HepG2 (cell line): ENCODE measurements around the gene NACAD.

Source experiments
- ATF4 ChIP-seq, 2 experiments: fragments of 450-650 bp in 1 of 2; sonication (generic) in 1 of 2; formaldehyde crosslinking; IDR thresholded peaks; 2 replicates each; pipeline versions ENCODE4 v1.5.0 to v1.8.0; 2020 to 2022; ENCODE audit warnings: mild to moderate bottlenecking in 1 of 2, missing genetic modification reagents in 1 of 2
- CTCF ChIP-seq: sonication (generic); formaldehyde crosslinking; IDR thresholded peaks from 2 replicates; pipeline ENCODE4 v1.5.0; 2020; ENCODE audit warnings: mild to moderate bottlenecking, missing genetic modification reagents, moderate library complexity
- EEA1 ChIP-seq: sonication (generic); formaldehyde crosslinking; IDR thresholded peaks from 2 replicates; pipeline ENCODE4 v1.5.1; 2020; ENCODE audit warnings: mild to moderate bottlenecking, missing genetic modification reagents, borderline replicate concordance
- EP300 ChIP-seq, 3 experiments: sonication (generic) in 1 of 3; formaldehyde crosslinking in 1 of 3; IDR thresholded peaks; 2 replicates each; pipeline versions ENCODE4 v1.5.1 to v1.6.1; 2011 to 2020; ENCODE audit warnings: low read depth in 2 of 3, low read length in 2 of 3, borderline replicate concordance in 1 of 3, improper control_type of control experiment in 1 of 3, mild to moderate bottlenecking in 1 of 3, missing genetic modification reagents in 1 of 3, moderate library complexity in 1 of 3
- ETS1 ChIP-seq: sonication (generic); formaldehyde crosslinking; IDR thresholded peaks from 2 replicates; pipeline ENCODE4 v1.4.0; 2020; ENCODE audit warnings: missing genetic modification reagents
- FOXJ3 ChIP-seq: sonication (generic); formaldehyde crosslinking; IDR thresholded peaks from 2 replicates; pipeline ENCODE4 v1.4.0; 2020; ENCODE audit warnings: missing genetic modification reagents, mild to moderate bottlenecking, borderline replicate concordance
- FOXK2 ChIP-seq: fragments of 450-650 bp; IDR thresholded peaks from 2 replicates; pipeline ENCODE4 v1.6.1; 2016
- POLR2A ChIP-seq, 2 experiments: IDR thresholded peaks; 2 replicates each; pipeline ENCODE4 v1.6.1; 2011; ENCODE audit warnings: low read depth in 2 of 2, low read length in 2 of 2, mild to moderate bottlenecking in 1 of 2, moderate library complexity in 1 of 2; ENCODE audit not compliant: insufficient read depth in 1 of 2
- PPARG ChIP-seq: conservative IDR thresholded peaks from 2 replicates; pipeline ENCODE4 v1.6.1; 2016; ENCODE audit warnings: missing biosample characterization, missing genetic modification reagents
- RAD21 ChIP-seq: fragments of 450-650 bp; formaldehyde crosslinking; IDR thresholded peaks from 2 replicates; pipeline ENCODE4 v1.5.0; 2020; ENCODE audit warnings: mild to moderate bottlenecking
- ZKSCAN1 ChIP-seq: fragments of 150-350 bp; IDR thresholded peaks from 2 replicates; pipeline ENCODE4 v1.6.1; 2014; ENCODE audit warnings: low read length
- TF ChIP-seq, protein P1 (sequence below): sonication (generic); formaldehyde crosslinking; conservative IDR thresholded peaks from 2 replicates; pipeline ENCODE4 v1.4.0; 2020; ENCODE audit warnings: missing genetic modification reagents
- TF ChIP-seq, protein P2 (sequence below): sonication (generic); formaldehyde crosslinking; IDR thresholded peaks from 2 replicates; pipeline ENCODE4 v1.8.0; 2022; ENCODE audit warnings: mild to moderate bottlenecking, missing genetic modification reagents, moderate library complexity

- TF ChIP-seq, protein P1, sequence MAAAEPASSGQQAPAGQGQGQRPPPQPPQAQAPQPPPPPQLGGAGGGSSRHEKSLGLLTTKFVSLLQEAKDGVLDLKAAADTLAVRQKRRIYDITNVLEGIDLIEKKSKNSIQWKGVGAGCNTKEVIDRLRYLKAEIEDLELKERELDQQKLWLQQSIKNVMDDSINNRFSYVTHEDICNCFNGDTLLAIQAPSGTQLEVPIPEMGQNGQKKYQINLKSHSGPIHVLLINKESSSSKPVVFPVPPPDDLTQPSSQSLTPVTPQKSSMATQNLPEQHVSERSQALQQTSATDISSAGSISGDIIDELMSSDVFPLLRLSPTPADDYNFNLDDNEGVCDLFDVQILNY (CRISPR knock-in tag), result no peak
- TF ChIP-seq ATF4 (CRISPR knock-in tag; IDR thresholded peaks at IDR 0.05), result no peak
- no peak for TF ChIP-seq FOXJ3 (CRISPR knock-in tag)
- TF ChIP-seq EP300 (IDR thresholded peaks at IDR 0.05; ENCODE audit: low read depth in 2 of 2, low read length in 2 of 2), result no peak
- TF ChIP-seq EP300 (CRISPR knock-in tag; IDR thresholded peaks at IDR 0.05; ENCODE audit: borderline replicate concordance), result no peak
- no peak for TF ChIP-seq CTCF (CRISPR knock-in tag)
- TF ChIP-seq, protein P2, sequence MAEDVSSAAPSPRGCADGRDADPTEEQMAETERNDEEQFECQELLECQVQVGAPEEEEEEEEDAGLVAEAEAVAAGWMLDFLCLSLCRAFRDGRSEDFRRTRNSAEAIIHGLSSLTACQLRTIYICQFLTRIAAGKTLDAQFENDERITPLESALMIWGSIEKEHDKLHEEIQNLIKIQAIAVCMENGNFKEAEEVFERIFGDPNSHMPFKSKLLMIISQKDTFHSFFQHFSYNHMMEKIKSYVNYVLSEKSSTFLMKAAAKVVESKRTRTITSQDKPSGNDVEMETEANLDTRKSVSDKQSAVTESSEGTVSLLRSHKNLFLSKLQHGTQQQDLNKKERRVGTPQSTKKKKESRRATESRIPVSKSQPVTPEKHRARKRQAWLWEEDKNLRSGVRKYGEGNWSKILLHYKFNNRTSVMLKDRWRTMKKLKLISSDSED (CRISPR knock-in tag), result no peak
- no peak for TF ChIP-seq PPARG (CRISPR knock-in tag)
- TF ChIP-seq FOXK2, result no peak
- TF ChIP-seq EEA1 (CRISPR knock-in tag), result no peak
- no peak for TF ChIP-seq ZKSCAN1
- no peak for TF ChIP-seq POLR2A (IDR thresholded peaks at IDR 0.05; ENCODE audit: insufficient read depth in 1 of 2, low read depth in 2 of 2, low read length in 2 of 2)
- TF ChIP-seq ETS1 (CRISPR knock-in tag), result no peak
- TF ChIP-seq RAD21 (CRISPR knock-in tag), result no peak
These were observed 55.4 kb downstream of the NACAD start for GRCh38 chr7:45033261-45033930.
